Muscle layer of duodenum (tissue), 2 donors: ENCODE measurements around the gene PODXL2.
A peak's percentile ranks its signal among the peaks of the same experiment; 100 is the strongest.

Experiments used
- H3K27ac ChIP-seq: one replicate; pipeline ENCODE4 v1.7.0; 2013; ENCODE audit warnings: mild to moderate bottlenecking, low read length
- H3K27me3 ChIP-seq: one replicate; pipeline ENCODE4 v1.7.0; 2013; ENCODE audit warnings: low read depth, mild to moderate bottlenecking, control low read depth, low read length
- H3K36me3 ChIP-seq, 2 donors: one replicate each; pipeline ENCODE4 v1.7.0; 2013; ENCODE audit warnings: low read length in 2 of 2, control low read depth in 1 of 2, mild to moderate bottlenecking in 1 of 2; ENCODE audit not compliant: insufficient read depth in 2 of 2, control insufficient read depth in 1 of 2
- H3K4me1 ChIP-seq, 2 donors: one replicate each; pipeline ENCODE4 v1.7.0; 2013; ENCODE audit warnings: low read length in 2 of 2, mild to moderate bottlenecking in 2 of 2, control low read depth in 1 of 2, moderate library complexity in 1 of 2; ENCODE audit not compliant: insufficient read depth in 2 of 2, control insufficient read depth in 1 of 2
- H3K4me3 ChIP-seq, 2 donors: one replicate each; pipeline ENCODE4 v1.7.0; 2013; ENCODE audit warnings: low read length in 2 of 2, low read depth in 1 of 2, mild to moderate bottlenecking in 1 of 2
- H3K9me3 ChIP-seq, 2 donors: one replicate each; pipeline ENCODE4 v1.7.0; 2013; ENCODE audit warnings: low read length in 2 of 2, control low read depth in 1 of 2, mild to moderate bottlenecking in 1 of 2; ENCODE audit not compliant: control insufficient read depth in 1 of 2
- donor health status: healthy.

PODXL2 gene

GRCh38 chr3:127673191-127674100 lies 44.5 kb downstream of the PODXL2 start:
- Histone ChIP-seq H3K27ac (no peak overlapping the region), H3K9me3 (no peaks in the 10 kb centered on the region), H3K4me1 (peaks cover 0 to 28% of the 10 kb centered on the region in 2 donors), H3K4me3 (peak overlapping the region; percentile 62 to 96), H3K27me3 (no peaks in the 10 kb centered on the region), H3K36me3 (peaks cover 5 to 19% of the 10 kb centered on the region in 2 donors)

- H3K4me1 ChIP-seq, result peaks cover 0 to 28% of the 10 kb centered on the region in 2 donors
- no peaks in the 10 kb centered on the region for H3K27me3 ChIP-seq
- no peak overlapping the region for H3K27ac ChIP-seq
- peak overlapping the region in 1 of 2 donors; percentile 96 for H3K4me3 ChIP-seq
- no peaks in the 10 kb centered on the region for H3K9me3 ChIP-seq
- peaks cover 5 to 19% of the 10 kb centered on the region in 2 donors for H3K36me3 ChIP-seq
Measured at GRCh38 chr3:127674101-127674721, 45.2 kb downstream of the PODXL2 start.

GRCh38 chr3:127674790-127675189 lies 45.8 kb downstream of the PODXL2 start:
- no peak overlapping the region for H3K4me3 ChIP-seq
- no peaks in the 10 kb centered on the region for H3K9me3 ChIP-seq
- H3K27me3 ChIP-seq, result no peaks in the 10 kb centered on the region
- peaks cover 0 to 28% of the 10 kb centered on the region in 2 donors for H3K4me1 ChIP-seq
- no peak overlapping the region for H3K27ac ChIP-seq
- peaks cover 5 to 23% of the 10 kb centered on the region in 2 donors for H3K36me3 ChIP-seq

GRCh38 chr3:127675651-127676391 lies 46.8 kb downstream of the PODXL2 start:
- no peak overlapping the region for H3K27ac ChIP-seq
- no peaks in the 10 kb centered on the region for H3K9me3 ChIP-seq
- H3K36me3 ChIP-seq, result peaks cover 5 to 33% of the 10 kb centered on the region in 2 donors
- H3K4me1 ChIP-seq, result peaks cover 0 to 28% of the 10 kb centered on the region in 2 donors
- no peaks in the 10 kb centered on the region for H3K27me3 ChIP-seq
- H3K4me3 ChIP-seq, result no peak overlapping the region

GRCh38 chr3:127676456-127676855 lies 47.5 kb downstream of the PODXL2 start:
- Histone ChIP-seq H3K27me3 (no peaks in the 10 kb centered on the region), H3K36me3 (peaks cover 5 to 33% of the 10 kb centered on the region in 2 donors), H3K4me1 (peaks cover 0 to 26% of the 10 kb centered on the region in 2 donors), H3K4me3 (no peak overlapping the region), H3K27ac (no peak overlapping the region), H3K9me3 (no peaks in the 10 kb centered on the region)

- Histone ChIP-seq H3K36me3 (peaks cover 5 to 33% of the 10 kb centered on the region in 2 donors), H3K9me3 (no peaks in the 10 kb centered on the region), H3K4me1 (peaks cover 0 to 21% of the 10 kb centered on the region in 2 donors), H3K27ac (no peak overlapping the region), H3K4me3 (no peak overlapping the region), H3K27me3 (no peaks in the 10 kb centered on the region)
Measured at GRCh38 chr3:127676921-127677351, 48.0 kb downstream of the PODXL2 start.

- Histone ChIP-seq H3K9me3 (no peaks in the 10 kb centered on the region), H3K27me3 (no peaks in the 10 kb centered on the region), H3K36me3 (peaks cover 5 to 33% of the 10 kb centered on the region in 2 donors), H3K4me3 (no peak overlapping the region), H3K4me1 (peaks cover 0 to 19% of the 10 kb centered on the region in 2 donors), H3K27ac (no peak overlapping the region)
Measured at GRCh38 chr3:127677541-127678314, 48.7 kb downstream of the PODXL2 start.

- H3K36me3 ChIP-seq, result peaks cover 5 to 33% of the 10 kb centered on the region in 2 donors
- H3K4me3 ChIP-seq, result no peak overlapping the region
- H3K27ac ChIP-seq, result no peak overlapping the region
- peaks cover 0 to 19% of the 10 kb centered on the region in 2 donors for H3K4me1 ChIP-seq
- H3K9me3 ChIP-seq, result no peaks in the 10 kb centered on the region
- H3K27me3 ChIP-seq, result no peaks in the 10 kb centered on the region
Measured at GRCh38 chr3:127678315-127678599, 49.3 kb downstream of the PODXL2 start.

- Histone ChIP-seq H3K27me3 (no peaks in the 10 kb centered on the region), H3K9me3 (no peaks in the 10 kb centered on the region), H3K4me3 (no peak overlapping the region), H3K4me1 (peaks cover 0 to 13% of the 10 kb centered on the region in 2 donors), H3K27ac (no peak overlapping the region), H3K36me3 (peaks cover 5 to 33% of the 10 kb centered on the region in 2 donors)
Measured at GRCh38 chr3:127678611-127679533, 49.9 kb downstream of the PODXL2 start.

- H3K27ac ChIP-seq, result no peak overlapping the region
- peaks cover 0 to 7% of the 10 kb centered on the region in 2 donors for H3K4me1 ChIP-seq
- H3K36me3 ChIP-seq, result peaks cover 5 to 33% of the 10 kb centered on the region in 2 donors
- no peaks in the 10 kb centered on the region for H3K27me3 ChIP-seq
- H3K4me3 ChIP-seq, result no peak overlapping the region
- H3K9me3 ChIP-seq, result no peaks in the 10 kb centered on the region
Measured at GRCh38 chr3:127679534-127680145, 50.7 kb downstream of the PODXL2 start.
